ENCODE data around the gene KLHL40. TPM values are rescaled to one million over a fixed set of nuclear protein-coding genes. Genes with fewer than 3 reads are reported as not detected.

Gene KLHL40
- total RNA-seq, 2 experiments from 2014 or later: not detected

- DNase-seq: no peak
- Mint-ChIP-seq H3K27me3 (ENCODE audit: low read depth) (no peaks in the 10 kb centered on the region), H3K27ac (no peak overlapping the region), H3K4me3 (no peak overlapping the region), H3K4me1 (ENCODE audit: low read depth) (no peaks in the 10 kb centered on the region), H3K9me3 (no peaks in the 10 kb centered on the region), H3K36me3 (ENCODE audit: low read depth) (no peaks in the 10 kb centered on the region)
- CTCF ChIA-PET: no interaction called here
- intact Hi-C loops (cut with micrococcal nuclease): no loop called here
Observed at GRCh38 chr3:42732196-42732828, 47.0 kb downstream of the KLHL40 start.

DNA sequence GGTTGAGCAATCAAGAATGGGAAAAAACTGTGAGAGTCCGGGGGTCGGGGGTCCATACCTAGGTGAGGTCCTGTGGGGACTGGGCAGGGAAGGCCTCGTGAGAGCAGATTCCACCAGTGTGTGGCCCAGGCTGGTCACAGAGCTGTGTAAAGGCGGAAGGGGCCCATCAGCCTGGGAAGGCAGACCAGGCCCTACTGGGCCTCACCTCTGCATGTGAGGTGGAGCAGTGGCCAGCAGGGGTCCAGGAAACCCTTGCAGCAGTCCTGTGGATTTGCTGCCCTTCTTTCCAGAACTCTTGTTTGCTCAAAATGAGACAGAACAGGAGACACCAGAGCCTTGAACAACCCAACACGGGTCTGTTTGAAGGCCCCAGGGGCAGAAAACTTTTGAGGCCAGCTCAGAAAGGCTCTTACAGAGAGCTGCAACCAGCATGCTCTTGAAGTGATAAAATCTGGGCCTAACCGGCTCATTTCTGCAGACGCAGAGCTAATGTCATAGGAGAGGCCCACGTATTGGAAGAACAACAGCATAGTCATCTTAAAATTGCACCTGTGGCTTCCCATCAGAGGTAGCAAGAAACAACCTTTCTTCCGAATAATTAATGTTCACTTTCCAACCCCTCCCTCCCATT lies 47.6 kb downstream of the KLHL40 start:
- no peak overlapping the region for H3K4me3 Mint-ChIP-seq
- no peaks in the 10 kb centered on the region for H3K9me3 Mint-ChIP-seq
- no peak overlapping the region for H3K27ac Mint-ChIP-seq
- CTCF ChIA-PET: no interaction called here
- intact Hi-C loops (cut with micrococcal nuclease): no loop called here
- H3K27me3 Mint-ChIP-seq (ENCODE audit: low read depth): no peaks in the 10 kb centered on the region
- H3K4me1 Mint-ChIP-seq (ENCODE audit: low read depth): no peaks in the 10 kb centered on the region
- no peak for DNase-seq
- no peaks in the 10 kb centered on the region for H3K36me3 Mint-ChIP-seq (ENCODE audit: low read depth)

- no peaks in the 10 kb centered on the region for H3K9me3 Mint-ChIP-seq
- no peak overlapping the region for H3K27ac Mint-ChIP-seq
- no peaks in the 10 kb centered on the region for H3K4me1 Mint-ChIP-seq (ENCODE audit: low read depth)
- intact Hi-C loops (cut with micrococcal nuclease): no loop called here
- H3K27me3 Mint-ChIP-seq (ENCODE audit: low read depth): no peaks in the 10 kb centered on the region
- CTCF ChIA-PET: no interaction called here
- H3K36me3 Mint-ChIP-seq (ENCODE audit: low read depth): no peaks in the 10 kb centered on the region
- no peak overlapping the region for H3K4me3 Mint-ChIP-seq
- no peak for DNase-seq
Observed at GRCh38 chr3:42733501-42734262, 48.3 kb downstream of the KLHL40 start.

DNA sequence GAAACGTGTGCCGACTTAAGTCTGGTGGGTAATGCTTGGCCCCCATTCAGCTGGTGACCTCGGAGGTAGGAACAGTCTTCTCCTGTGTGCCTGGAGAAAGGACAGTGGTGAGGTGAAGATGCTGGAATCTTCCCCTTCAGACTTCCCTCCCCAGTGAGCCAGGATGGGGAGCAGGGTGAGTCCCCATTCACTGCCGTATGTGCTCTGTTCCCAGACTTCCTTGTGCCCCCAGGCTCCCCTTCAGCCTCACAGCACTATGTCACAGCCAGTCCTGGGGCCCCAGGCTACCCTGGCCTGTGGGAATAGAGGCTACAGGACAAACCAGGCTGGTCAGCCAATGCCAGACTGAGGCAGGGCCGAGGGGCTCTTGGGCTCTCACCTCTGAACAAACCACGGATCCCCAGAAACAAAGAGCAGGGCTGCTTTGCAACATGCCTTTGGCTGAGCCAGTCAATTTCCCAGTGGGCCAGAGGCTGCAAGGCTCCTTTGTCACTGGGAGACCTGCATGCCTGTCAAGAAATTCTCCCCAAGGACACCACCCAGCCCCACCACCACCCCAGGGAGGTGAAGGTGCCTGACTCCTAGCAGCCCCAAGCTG lies 49.0 kb downstream of the KLHL40 start:
- no peaks in the 10 kb centered on the region for H3K36me3 Mint-ChIP-seq (ENCODE audit: low read depth)
- H3K4me3 Mint-ChIP-seq: no peak overlapping the region
- CTCF ChIA-PET: interaction anchor here (0.6 to 0.9 kb wide), 2 partner anchors 10 to 170 kb away, joined by 3 read pairs; no protein-coding TSS in a partner anchor
- H3K4me1 Mint-ChIP-seq (ENCODE audit: low read depth): no peaks in the 10 kb centered on the region
- intact Hi-C loops (cut with micrococcal nuclease): no loop called here
- no peak overlapping the region for H3K27ac Mint-ChIP-seq
- no peak for DNase-seq
- no peaks in the 10 kb centered on the region for H3K9me3 Mint-ChIP-seq
- no peaks in the 10 kb centered on the region for H3K27me3 Mint-ChIP-seq (ENCODE audit: low read depth)

DNA sequence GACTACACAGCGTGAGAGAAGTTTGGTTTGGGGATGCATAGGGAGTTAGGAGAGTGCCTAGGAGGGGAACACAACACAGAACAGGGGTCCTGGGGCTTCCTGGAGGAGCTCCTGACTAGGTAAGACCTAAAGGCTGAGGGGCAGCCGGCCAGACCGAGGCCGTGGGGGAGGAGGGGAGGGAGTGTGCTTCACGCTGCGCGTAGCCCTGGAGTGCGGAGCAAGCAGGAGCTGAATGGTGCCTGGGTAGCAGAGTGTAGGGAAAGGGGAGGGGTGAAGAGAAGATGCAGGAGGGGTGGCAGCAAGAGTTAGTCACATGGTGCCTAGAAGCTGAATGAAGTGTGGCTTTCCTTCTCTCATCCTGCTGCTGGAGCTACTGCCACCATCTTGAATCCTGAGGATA lies 49.7 kb downstream of the KLHL40 start:
- Mint-ChIP-seq H3K4me3 (no peak overlapping the region), H3K4me1 (ENCODE audit: low read depth) (no peaks in the 10 kb centered on the region), H3K9me3 (no peaks in the 10 kb centered on the region), H3K27me3 (ENCODE audit: low read depth) (no peaks in the 10 kb centered on the region), H3K36me3 (ENCODE audit: low read depth) (no peaks in the 10 kb centered on the region), H3K27ac (no peak overlapping the region)
- no peak for DNase-seq
- intact Hi-C loops (cut with micrococcal nuclease): no loop called here
- CTCF ChIA-PET: interaction anchor here (0.8 to 0.9 kb wide), 2 partner anchors 10 to 188 kb away, joined by 3 read pairs; no protein-coding TSS in a partner anchor

DNA sequence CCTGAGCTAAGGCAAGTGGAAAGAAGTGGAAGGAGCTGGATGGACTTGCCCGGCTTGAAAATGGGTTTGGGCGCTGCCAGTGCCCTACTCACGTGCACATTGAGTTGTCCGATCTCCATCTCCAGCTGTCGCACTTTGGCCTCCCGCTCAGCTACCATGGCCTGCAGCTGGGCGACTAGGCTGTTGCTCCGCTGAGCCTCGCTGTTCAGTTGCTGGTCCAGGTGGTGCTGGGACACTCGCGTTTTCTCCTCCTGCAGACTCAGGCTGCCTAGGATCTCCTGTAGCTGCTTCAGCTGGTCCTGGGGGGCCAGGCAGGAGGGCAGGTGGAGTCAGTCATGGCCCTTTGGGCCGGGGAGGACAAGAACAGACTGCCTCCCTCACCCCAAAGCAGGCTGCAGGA lies 50.3 kb downstream of the KLHL40 start:
- no peaks in the 10 kb centered on the region for H3K9me3 Mint-ChIP-seq
- no peak for DNase-seq
- no peaks in the 10 kb centered on the region for H3K4me1 Mint-ChIP-seq (ENCODE audit: low read depth)
- no peak overlapping the region for H3K27ac Mint-ChIP-seq
- CTCF ChIA-PET: interaction anchor here (0.8 to 0.9 kb wide), 2 partner anchors 9 to 188 kb away, joined by 3 read pairs; no protein-coding TSS in a partner anchor
- no peaks in the 10 kb centered on the region for H3K27me3 Mint-ChIP-seq (ENCODE audit: low read depth)
- H3K36me3 Mint-ChIP-seq (ENCODE audit: low read depth): no peaks in the 10 kb centered on the region
- intact Hi-C loops (cut with micrococcal nuclease): no loop called here
- no peak overlapping the region for H3K4me3 Mint-ChIP-seq

DNA sequence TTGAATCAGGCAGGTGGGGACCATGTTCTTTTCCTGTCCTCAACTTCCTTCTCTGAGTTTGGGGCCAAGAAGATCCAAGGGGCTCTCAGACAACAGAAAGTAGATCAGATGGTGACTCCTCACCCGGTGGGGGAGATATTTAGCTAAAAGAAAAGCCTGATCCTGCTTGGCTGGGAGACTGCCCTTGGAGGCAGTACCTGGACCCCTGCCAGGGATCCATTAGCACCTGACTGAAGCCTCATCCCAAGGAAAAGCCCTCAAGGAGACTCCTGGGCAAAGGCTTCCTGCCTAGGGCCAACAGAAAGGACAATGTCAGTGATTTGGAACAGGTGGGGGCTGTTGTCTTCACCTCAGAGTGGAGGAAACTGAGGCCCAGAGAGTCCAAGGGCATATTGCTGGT lies 50.7 kb downstream of the KLHL40 start:
- Mint-ChIP-seq H3K27ac (no peak overlapping the region), H3K4me3 (no peak overlapping the region), H3K27me3 (ENCODE audit: low read depth) (no peaks in the 10 kb centered on the region), H3K4me1 (ENCODE audit: low read depth) (no peaks in the 10 kb centered on the region), H3K36me3 (ENCODE audit: low read depth) (no peaks in the 10 kb centered on the region), H3K9me3 (no peaks in the 10 kb centered on the region)
- CTCF ChIA-PET: no interaction called here
- intact Hi-C loops (cut with micrococcal nuclease): no loop called here
- DNase-seq: no peak

DNA sequence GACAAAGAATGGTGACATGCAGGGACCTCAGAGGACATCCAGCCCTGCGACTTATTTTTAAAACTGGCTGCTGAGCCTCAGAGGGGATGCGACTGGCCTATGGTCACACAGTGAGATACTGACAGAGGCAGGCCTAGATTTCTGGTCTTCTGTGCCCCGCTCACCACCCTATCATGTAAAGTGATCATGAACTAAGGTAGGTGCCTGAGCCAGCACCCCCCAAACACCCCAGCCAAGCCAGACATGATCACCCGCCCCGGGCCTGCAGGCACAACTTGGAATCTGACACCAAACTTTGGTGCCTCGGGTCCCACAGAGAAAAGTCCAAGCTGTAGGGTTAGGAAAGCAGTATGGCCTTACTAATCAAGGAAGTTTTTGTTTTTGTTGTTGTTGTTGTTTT lies 51.2 kb downstream of the KLHL40 start:
- Mint-ChIP-seq H3K27me3 (ENCODE audit: low read depth) (no peaks in the 10 kb centered on the region), H3K9me3 (no peaks in the 10 kb centered on the region), H3K27ac (no peak overlapping the region), H3K4me1 (ENCODE audit: low read depth) (no peaks in the 10 kb centered on the region), H3K4me3 (no peak overlapping the region), H3K36me3 (ENCODE audit: low read depth) (no peaks in the 10 kb centered on the region)
- CTCF ChIA-PET: no interaction called here
- intact Hi-C loops (cut with micrococcal nuclease): no loop called here
- DNase-seq: no peak

DNA sequence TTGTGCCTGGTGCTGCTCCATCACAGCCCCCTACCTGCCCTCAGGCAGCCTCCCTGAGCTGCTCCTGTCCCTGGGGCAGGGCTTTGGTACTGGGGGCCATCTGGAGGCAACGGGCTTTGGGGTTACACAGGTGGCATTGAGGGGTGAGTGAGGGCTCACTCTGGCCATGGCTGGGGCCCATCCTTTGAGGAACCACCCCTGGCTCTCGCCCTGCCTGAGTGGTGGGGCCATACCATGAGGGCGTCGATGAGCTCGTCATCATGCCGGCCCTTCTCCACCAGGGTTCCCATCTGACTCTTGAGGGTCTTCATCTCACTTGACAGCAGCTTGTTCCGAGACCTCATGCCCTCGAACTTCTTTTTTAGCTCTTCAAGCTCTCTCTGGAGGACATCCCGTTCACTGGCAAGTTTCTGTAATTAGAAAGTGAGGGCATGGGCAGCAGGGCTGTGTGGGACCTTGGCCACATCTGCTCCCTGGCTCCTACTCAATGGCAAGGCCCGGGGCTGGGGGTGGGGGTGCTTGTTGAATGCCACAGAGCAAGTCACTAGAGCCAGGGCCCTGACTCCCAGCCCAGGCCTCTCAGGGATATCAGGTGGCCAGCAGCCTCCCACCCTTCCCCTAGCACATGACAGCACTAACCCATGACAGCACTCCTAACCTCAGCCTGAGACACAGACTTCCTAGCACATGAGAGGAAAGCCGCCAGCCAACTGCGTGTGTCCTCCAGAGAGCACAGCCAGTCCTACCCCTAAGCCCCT lies 54.2 kb downstream of the KLHL40 start:
- peak overlapping the region; percentile 56 for H3K27ac Mint-ChIP-seq
- intact Hi-C loops (cut with micrococcal nuclease): loop anchor here (10.0 kb wide), 1 partner anchor 495 kb away; no protein-coding TSS in a partner anchor

DNA sequence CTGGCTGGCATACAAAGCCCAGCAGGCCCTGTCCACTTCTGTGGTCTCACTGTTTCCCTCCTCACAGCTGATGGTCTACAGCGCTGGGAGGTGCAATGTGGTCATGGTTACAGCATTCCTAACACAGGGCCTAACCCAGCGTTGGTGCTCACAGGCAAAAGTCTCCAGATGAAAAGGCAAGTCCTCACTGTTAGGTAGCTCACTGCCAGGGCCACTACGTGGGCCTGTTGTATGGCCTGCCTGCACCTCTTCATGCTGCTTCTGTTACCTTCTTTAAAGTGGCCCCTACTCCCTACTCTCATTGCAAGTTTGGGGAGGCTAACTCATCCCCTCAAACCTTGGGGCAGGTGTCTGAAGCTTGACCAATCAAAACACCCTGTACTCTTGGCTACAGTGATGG lies 56.5 kb downstream of the KLHL40 start:
- no peak for DNase-seq
- no peaks in the 10 kb centered on the region for H3K36me3 Mint-ChIP-seq (ENCODE audit: low read depth)
- CTCF ChIA-PET: interaction anchor here (1.1 to 1.3 kb wide), 2 partner anchors 14 to 170 kb away, joined by 3 to 4 read pairs; no protein-coding TSS in a partner anchor
- H3K9me3 Mint-ChIP-seq: no peaks in the 10 kb centered on the region
- no peak overlapping the region for H3K27ac Mint-ChIP-seq
- H3K27me3 Mint-ChIP-seq (ENCODE audit: low read depth): no peaks in the 10 kb centered on the region
- intact Hi-C loops (cut with micrococcal nuclease): loop anchor here (10.0 kb wide), 1 partner anchor 497 kb away; no protein-coding TSS in a partner anchor
- no peak overlapping the region for H3K4me3 Mint-ChIP-seq
- H3K4me1 Mint-ChIP-seq (ENCODE audit: low read depth): peaks cover 4% of the 10 kb centered on the region

More for the DNA sequence above, 54.2 kb downstream of the KLHL40 start:
- Mint-ChIP-seq H3K36me3 (ENCODE audit: low read depth) (no peaks in the 10 kb centered on the region), H3K9me3 (no peaks in the 10 kb centered on the region), H3K4me1 (ENCODE audit: low read depth) (peaks cover 2% of the 10 kb centered on the region), H3K27me3 (ENCODE audit: low read depth) (no peaks in the 10 kb centered on the region), H3K4me3 (no peak overlapping the region)
- no peak for DNase-seq
- CTCF ChIA-PET: no interaction called here
